ENCODE results near the gene ANTXR2. TPM values are rescaled to one million over a fixed set of nuclear protein-coding genes. Genes with fewer than 3 reads are reported as not detected.

Gene ANTXR2
- total RNA-seq (2022; extraction: Qiagen RNA extraction; ENCODE audit: low read depth) = 3.7 to 5.2 TPM (median 4.6 TPM) in 5 replicates

DNA sequence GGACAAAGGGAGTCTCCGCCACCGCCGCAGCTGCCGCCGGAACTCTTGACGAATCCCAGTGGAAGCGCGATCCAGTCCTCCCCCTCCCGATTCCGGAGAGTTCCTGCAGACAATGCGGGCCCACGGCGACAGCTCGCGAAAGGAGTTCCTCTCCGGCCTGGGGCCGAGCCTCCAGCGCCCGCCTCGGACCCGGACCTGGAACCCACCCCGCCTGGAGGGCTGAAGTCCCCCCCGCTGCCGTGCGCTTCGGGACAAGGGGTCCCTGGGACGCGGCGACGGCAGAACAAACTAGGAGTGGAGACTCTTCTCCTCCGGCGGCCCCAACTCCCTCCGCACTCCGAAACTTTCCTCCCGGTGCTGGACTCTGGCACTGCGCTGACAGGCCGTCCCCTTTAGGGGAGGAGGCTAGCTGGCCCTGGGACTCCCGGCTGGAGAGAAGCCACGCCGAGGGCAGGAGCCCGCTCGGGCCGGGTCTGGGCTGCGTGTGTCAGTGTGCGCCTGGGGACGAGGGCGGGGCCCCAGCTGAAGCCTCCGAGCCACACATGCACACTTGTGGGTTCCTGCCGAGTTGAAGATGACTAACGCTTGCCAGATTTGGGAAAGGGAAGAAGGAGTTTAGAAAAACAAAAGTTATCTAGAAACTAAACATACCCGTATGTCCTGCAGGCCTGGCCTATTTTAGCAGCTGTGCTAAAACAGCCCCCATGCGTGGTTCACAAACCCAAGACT lies at the start of gene ANTXR2:
Gene ANTXR2 (minus strand): TSS at position 486 of the 729 bp plus-strand sequence. CDS start 669 bp downstream, outside the sequence.

Other genes starting within 250 kb of the ANTXR2 start
- 0.23 to 0.70 TPM (median 0.54 TPM) in 5 replicates for gene PRDM8, start 124.3 kb upstream of the ANTXR2 start, total RNA-seq (2022; extraction: Qiagen RNA extraction; ENCODE audit: low read depth)
- gene FGF5, start 193.4 kb upstream of the ANTXR2 start, total RNA-seq (2022; extraction: Qiagen RNA extraction; ENCODE audit: low read depth) = 0.06 to 0.74 TPM (median 0.34 TPM) in 5 replicates

Measured in A549 treated with RU486 at 1 μM for 4 hours (cell line).